DMS53 treated with DMSO at 0.1 percent for 48 hours (cell line): ENCODE data around the gene IL20RB.
"Not testable (repeated sequence)": the region's sequence is repeated elsewhere in the genome, so short reads cannot be mapped to it uniquely, and the experiment has no call there.

Experiments
- DNase-seq: peaks from one replicate; lab custom pipeline; 2025; ENCODE audit not compliant: unreplicated experiment; lab: John Stamatoyannopoulos, UW

Gene IL20RB

DNA sequence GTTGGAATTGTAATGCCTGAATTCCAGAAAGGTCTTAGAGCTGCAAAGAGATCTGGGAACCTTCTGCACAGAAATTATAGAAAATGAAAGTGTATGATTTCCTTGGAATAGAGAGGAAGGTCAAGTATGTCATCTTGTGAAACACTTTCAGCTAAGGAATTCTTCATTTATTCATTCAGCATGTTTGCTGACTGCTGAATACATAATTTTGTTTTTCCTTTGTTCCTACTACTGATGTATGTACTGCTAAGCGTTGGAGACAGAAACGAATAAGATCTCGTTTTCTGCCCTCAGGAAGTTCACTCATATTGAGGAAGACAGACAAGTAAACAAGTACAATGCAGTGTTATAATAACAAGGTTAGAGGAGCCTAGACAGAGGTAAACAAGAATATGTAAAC, 14.3 kb upstream of the IL20RB start:
- DNase-seq, result no peak

GRCh38 chr3:136946978-136947377, 10.8 kb upstream of the IL20RB start:
- DNase-seq, result no peak

- DNase-seq, result no peak
Observed at GRCh38 chr3:136947477-136947876, 10.3 kb upstream of the IL20RB start.

DNA sequence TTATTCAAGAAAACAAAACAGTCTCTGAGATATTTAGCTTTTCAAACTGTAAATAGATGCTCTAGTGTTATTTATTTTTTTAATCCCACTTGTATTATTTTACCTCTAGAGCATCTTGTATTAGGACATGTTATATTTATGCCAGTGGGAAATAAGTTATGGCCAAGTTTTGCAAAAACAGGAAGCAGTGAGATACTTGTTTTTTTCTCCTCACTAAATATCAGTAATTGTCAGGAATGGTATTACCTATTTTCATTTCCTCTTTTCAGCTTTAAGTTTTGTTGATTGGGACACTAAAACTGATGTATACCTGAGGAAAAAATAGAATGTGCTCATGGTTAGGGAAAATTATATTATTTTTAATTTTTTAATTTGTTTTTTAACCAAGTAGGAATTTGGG, 8.6 kb upstream of the IL20RB start:
- DNase-seq, result no peak

- no peak for DNase-seq
Observed at GRCh38 chr3:136949708-136950107, 8.1 kb upstream of the IL20RB start.

DNA sequence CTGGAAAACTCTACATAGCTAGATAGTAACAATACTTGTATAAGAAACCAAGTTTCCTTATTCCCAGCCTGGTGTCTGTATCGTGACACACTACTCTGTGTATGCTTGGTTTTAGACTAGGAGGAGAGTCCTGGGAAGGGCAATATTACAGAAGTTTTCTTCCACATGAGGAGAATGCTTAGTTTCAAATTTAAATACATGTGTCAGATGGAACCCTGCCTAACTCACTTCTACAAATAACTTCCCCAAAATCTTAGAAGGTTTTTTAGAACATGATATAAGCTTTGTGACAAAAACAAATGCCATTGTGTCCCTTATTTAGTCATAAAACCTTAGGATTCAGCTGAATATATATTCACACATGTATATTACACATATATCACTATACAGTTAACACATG, 7.2 kb upstream of the IL20RB start:
- DNase-seq, result no peak

DNA sequence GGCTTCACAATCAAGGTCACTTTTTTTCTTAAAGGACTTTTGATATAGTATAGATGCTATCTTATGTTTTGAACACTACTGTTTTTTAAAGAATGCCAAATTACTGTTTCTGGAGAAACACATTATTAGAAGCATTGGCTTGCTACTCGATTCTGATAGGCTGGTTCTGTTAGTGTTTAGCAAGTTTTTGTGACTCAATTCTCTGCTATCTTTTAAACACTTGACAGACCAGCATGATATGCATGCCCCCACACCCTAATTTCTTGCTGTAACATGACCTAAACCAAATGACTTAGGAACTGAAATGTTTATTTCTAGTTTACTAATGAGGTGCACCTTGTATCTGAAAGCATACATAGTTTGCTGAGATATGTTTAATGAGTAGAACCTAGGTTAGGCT, 5.5 kb upstream of the IL20RB start:
- no peak for DNase-seq

DNA sequence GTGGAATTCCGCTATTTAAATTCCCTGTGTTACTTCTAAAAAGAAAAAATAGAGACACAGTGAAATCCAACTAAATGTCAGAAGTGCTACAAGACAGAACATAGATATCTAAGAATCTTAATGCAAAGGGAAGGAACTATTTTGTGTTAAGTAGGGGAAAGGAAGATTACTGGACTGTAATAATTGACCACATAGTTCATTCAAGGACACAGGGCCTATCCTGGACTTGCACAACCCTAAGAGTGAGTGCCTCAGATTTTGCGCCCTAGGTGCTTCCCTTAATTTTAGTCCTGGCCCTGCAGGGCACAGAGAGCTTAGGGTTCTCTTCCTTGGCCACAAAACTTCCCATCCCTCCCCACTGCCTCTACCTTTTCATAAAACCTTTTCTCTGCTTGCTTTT, 3.5 kb upstream of the IL20RB start:
- no peak for DNase-seq

- DNase-seq, result no peak
Observed at GRCh38 chr3:136954980-136955780, 2.6 kb upstream of the IL20RB start.

DNA sequence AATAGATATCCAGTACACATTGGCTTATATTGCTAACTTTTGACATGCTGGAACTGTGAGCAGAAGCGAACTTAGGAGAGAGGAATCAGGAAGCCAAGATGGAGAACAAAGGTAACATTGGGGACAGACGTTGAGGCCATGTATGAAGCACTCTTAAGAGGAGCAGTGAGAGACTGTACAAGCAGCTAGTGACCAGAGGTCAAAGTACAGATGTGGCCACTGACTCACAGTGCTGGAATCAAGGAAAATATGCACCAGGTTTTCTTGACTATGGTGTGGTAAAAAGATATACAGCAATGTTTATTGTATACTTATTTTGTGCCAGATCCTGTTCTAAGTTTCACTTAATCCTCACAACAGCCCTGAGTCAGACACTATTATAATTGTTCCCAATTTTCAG, 2.0 kb upstream of the IL20RB start:
- DNase-seq, result no peak

DNA sequence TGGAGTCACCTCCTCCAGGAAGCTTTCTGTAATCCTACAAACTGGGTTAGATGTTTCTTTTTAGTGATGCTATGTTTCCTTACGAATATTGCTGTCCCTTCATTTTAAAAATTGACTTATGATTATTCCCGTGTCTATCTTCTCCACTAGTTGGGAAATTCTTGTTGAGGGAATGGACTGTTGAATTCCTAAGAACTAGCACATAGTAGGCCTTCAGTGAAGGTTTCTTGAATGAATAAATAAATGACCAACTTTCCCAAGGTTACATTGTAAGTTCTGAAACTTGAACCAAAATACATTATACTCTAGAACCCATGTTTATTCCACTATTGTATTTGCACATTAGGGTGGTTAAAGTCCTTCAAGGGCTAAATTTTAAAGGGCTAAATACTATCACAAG, 812 bp upstream of the IL20RB start:
- no peak for DNase-seq

GRCh38 chr3:136958939-136959338, 1.2 kb downstream of the IL20RB start:
- DNase-seq, result no peak

DNA sequence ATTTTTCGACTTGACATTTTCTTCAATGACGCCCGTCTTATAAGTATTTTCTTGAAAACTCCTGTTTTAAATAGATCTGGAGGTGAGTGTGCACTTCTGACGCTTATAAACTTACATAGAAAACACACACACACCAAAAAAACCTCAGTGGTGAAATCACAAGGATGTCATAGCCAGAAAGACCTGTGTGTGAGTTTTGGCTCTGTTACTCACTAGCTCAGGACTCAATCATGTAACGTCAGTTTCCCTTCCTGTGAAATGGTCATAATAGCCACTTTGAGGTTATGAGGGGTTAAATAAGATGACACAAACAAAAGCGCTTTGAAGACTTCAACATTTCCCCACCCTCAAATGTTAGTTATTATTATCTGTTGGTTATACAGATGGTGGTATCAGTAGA, 1.8 kb downstream of the IL20RB start:
- no peak for DNase-seq

- DNase-seq, result no peak
Observed at GRCh38 chr3:136960838-136961836, 3.4 kb downstream of the IL20RB start.

DNA sequence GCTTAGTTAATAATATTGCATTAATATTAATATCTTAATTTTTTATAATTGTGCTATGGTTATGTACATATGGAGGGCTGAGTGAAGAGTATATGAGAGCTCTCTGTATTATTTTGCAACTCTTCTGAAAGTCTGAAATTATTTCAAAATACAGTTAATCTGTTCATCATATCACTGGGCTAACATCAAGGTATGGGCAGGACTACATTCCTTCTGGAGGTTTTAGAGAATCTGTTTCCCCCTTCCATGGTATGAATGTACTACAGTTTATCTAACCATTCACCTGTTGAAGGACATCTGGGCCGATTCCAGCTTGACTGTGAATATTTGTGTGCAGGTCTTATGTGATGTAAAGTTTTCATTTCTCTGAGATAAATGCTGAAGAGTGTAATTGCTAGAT, 5.1 kb downstream of the IL20RB start:
- no peak for DNase-seq

DNA sequence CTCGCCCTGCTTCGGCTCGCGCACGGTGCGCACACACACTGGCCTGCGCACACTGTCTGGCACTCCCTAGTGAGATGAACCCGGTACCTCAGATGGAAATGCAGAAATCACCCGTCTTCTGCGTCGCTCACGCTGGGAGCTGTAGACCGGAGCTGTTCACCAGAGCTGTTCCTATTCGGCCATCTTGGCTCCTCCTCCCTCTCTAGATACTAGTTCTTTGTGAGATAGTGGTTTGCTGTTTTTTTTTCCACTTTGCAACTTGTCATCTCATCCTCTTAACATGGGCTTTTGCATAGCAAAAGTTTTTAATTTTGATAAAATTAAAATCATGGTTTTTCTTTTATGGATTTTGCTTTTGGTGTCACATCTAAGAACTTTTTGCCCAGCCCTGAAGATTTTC, 11.8 kb downstream of the IL20RB start:
- DNase-seq, result not testable (repeated sequence)

GRCh38 chr3:136973352-136973751, 15.6 kb downstream of the IL20RB start:
- no peak for DNase-seq

DNA sequence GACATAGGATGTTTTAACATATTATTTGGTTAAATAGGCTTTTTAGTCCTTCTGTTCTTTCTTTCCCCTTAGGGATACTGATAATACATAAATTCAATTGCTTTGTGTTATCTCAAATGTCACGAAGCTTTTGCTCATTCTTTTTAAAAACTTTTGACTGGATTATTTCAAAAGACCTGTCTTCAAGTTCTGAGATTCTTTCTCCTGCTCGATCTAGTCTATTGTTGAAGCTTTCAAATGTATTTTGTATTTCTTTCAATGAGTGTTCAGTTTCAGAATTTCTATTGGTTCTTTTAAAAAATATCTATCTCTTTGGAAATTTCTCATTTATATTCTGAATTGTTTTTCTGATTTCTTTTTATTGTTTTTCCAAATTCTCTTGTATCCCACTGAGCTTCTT, 16.9 kb downstream of the IL20RB start:
- no peak for DNase-seq

- DNase-seq, result no peak
Observed at GRCh38 chr3:136979204-136979603, 21.4 kb downstream of the IL20RB start.

DNA sequence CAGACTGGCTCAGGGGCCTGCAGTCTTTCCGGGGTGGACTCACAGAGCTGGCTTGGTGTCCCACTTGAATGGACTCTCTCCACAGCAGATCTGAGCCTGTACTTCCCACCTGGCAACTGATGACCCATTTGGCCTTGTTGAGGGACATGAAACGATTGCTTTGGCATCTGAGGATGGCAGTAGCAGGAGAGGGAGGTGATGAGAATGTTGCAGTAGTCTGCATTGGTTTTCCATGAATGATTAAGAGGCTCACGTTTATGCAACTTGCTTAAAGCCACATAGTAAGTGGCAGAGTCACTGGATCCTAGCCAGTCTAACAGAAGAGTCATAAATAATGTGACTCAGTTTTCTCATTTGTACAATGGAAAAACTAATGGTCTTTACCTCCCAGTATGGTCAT, 21.9 kb downstream of the IL20RB start:
- DNase-seq, result no peak

GRCh38 chr3:136982033-136982432, 24.2 kb downstream of the IL20RB start:
- no peak for DNase-seq

DNA sequence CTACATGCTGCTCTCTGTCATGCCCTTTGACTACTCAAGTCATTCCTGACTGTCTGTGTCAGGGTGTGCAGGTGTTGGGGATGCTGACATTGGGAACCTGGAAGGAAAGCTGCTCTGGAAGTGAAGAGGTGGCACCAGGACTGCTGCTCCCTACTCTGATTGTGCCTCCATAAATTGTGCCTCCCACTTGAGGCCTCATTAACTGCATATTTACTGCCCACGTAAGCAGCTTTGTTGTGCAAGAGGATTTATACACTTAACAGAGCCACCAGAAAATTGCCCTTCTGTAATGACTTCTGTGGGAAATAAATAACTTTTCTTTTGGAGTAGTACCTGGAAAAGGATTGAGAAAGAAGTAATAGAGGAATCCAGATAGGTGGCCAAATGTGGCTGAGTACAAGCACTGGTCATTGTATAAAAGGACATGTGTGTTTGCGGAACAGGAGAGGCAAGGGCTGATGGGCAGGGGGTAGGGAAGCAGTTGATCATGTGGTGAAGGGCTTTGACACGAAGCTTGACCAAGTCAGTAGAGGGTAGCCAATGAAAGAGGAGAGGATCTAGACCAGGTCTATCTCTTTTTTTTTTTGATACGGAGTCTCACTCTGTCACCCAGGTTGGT, 24.8 kb downstream of the IL20RB start:
- DNase-seq, result no peak
